Inflammatory macrophage treated with lipopolysaccharide for 4 hours (primary cell): ENCODE measurements around the gene PLEKHA6.

Experiments used
- DNase-seq: peaks from one replicate; pipeline ENCODE4 v3.0.0-alpha.2; 2020

Gene PLEKHA6

GRCh38 chr1:204282761-204283221 is 76.9 kb downstream of the PLEKHA6 start:
- peak; percentile 12 for DNase-seq

- no peak for DNase-seq
Observed at GRCh38 chr1:204280099-204280961, 79.4 kb downstream of the PLEKHA6 start.

- DNase-seq: peak; percentile 10
Observed at GRCh38 chr1:204278958-204279357, 80.8 kb downstream of the PLEKHA6 start.

DNA sequence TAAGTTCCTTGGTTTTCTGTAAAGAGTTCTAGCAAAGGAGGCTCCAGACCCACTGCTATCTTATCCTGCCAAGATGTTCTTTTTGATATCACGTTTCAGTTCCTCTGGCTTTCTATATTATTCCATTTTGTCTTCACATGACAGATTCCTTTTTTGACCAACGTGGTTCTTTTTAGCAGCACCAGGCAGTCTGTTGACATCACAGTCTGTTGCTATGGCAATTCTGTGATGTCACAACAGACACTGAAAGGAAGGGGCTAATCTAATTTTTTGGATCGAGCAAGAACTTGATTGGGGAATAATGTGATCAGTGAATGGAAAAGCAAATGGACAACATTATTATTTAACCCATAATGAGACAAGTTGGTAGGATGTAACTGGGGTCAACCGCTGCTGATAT is 81.5 kb downstream of the PLEKHA6 start:
- DNase-seq: no peak

GRCh38 chr1:204277563-204278219 is 82.0 kb downstream of the PLEKHA6 start:
- DNase-seq: no peak

GRCh38 chr1:204275695-204276370 is 83.9 kb downstream of the PLEKHA6 start:
- DNase-seq: no peak

DNA sequence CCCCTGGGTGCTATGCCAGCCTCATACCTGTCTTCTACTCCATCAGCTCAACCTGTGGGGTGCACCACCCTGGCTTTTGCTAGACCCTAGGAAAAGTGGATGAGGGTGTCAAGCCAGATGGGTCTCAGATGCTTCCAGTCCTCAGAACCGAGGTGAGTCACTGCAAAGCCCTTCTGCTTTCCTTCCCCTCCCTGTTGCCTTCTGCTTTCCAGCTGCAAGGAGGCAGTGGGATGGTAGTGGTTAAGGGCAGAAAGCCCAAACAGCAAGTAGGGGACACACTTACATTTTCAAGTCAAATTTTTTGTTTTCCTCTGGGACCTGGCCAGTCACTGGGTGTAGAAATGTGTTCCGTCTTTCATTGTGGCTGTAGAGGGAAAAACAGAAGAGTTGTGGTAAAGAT is 85.3 kb downstream of the PLEKHA6 start:
- no peak for DNase-seq

GRCh38 chr1:204272505-204272904 is 87.2 kb downstream of the PLEKHA6 start:
- DNase-seq: no peak

GRCh38 chr1:204271970-204272369 is 87.8 kb downstream of the PLEKHA6 start:
- no peak for DNase-seq

- no peak for DNase-seq
Observed at GRCh38 chr1:204268101-204268500, 91.6 kb downstream of the PLEKHA6 start.

DNA sequence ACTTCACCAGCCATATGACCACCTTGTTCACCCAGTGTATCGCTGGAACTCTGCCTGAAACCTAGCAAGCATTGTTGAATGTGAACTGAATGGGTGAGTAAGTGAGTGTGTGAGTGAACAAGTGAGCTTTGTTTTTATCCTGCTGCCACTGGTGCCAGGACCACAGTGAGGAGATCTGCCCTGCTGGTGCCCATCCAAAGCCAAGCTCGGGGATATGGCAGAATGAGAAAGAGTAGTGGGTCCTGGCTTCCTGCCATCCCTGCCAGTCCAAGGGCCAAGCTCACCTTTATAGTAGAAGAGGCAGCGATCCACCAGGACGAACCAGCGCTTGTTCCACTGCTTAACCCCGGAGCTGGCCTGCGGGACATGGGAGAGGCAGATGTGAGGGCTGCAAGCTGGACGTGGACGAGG is 92.5 kb downstream of the PLEKHA6 start:
- no peak for DNase-seq

- DNase-seq: no peak
Observed at GRCh38 chr1:204266504-204267034, 93.2 kb downstream of the PLEKHA6 start.

DNA sequence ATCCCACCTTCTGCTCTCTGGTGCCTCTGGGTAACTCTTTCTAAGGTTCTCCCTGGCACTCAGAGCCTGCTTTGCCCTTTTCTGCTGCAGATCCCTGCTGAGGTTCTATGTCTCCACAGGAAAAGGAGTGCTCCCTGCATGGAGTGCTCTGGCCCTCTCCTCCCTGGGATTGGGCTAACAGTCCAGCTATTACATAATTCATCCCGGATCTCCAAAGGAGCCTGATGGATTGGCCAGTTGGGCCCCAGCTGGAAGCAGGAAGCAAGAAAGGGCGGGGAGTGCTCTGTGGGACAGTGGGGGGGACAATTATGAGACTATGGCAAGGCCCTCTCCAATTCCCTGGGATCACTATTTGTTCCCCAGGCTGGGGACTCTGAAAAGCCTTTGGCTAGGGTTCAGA is 94.1 kb downstream of the PLEKHA6 start:
- no peak for DNase-seq

GRCh38 chr1:204264805-204265204 is 94.9 kb downstream of the PLEKHA6 start:
- no peak for DNase-seq

DNA sequence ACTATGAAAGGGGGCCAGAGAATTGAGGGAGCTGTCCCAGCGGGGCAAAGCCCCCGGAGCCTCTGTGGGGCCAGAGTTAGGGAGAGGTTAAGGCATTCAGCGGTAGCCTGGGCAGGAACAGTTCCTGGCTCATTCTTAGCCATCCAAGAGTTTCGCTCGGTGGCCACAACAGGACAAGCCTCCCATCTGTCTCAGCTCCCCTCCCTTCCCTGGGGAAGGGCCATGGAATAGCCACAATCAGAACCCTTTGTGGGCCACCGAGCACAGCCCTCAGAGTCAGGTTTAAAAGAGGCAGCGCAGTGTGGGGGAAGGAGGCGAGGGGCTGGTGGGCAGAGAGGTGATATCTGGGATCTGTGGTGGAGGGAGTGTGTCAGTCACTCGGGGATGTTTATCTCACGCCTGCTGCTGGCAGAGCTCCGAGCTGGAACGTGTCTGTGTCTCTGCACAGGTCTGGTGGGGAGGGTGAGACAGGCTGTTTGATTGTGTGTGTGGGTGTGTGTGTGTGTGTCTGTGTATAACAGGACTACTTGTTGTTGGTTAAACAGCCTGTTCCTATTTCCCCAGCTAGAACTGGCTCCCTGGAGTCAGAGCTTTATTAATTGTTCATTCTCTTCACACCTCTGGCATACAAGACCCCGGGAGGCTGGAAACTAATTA is 96.3 kb downstream of the PLEKHA6 start:
- DNase-seq: no peak

- no peak for DNase-seq
Observed at GRCh38 chr1:204262506-204263253, 97.0 kb downstream of the PLEKHA6 start.

GRCh38 chr1:204261746-204262505 is 97.8 kb downstream of the PLEKHA6 start:
- DNase-seq: no peak

DNA sequence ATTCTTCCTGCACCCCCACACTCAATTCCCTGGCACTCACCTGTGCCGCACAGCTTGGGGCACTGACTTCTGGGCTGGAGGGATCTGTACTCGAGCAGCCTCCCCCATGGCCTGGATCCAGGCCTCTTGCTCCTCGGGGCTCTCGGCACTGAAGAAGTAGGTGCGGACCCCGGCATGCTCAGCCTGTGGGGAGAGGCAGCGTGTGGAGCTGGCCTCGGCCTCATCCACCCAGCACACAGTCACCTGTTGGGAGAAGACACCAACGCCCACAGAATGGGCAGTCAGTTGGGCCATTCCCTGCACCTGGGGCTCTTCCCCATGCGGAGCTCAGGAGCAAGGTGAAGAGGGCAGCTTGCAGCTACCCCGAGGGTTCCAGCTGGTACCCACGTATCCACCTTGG is 98.5 kb downstream of the PLEKHA6 start:
- no peak for DNase-seq

GRCh38 chr1:204260601-204261197 is 99.0 kb downstream of the PLEKHA6 start:
- no peak for DNase-seq

DNA sequence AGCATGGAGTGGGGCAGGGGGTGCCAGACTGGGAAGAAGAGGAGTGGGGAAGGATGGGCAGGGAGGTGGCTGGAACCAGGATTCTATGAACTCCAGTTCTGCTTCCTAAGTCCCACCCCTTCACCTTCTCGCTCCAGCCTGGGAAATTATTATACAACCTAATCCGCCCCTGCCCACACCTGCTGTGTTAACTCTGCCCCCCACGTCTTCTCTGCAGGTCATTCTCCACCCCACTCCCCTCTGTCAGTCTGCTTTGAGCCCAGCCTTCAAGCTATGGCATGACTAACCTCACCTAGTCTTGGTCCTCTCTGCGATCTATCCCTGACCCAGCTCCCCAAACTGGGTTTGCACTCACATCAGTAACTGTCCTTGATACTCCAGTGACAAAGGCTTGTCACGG is 99.9 kb downstream of the PLEKHA6 start:
- DNase-seq: no peak

DNA sequence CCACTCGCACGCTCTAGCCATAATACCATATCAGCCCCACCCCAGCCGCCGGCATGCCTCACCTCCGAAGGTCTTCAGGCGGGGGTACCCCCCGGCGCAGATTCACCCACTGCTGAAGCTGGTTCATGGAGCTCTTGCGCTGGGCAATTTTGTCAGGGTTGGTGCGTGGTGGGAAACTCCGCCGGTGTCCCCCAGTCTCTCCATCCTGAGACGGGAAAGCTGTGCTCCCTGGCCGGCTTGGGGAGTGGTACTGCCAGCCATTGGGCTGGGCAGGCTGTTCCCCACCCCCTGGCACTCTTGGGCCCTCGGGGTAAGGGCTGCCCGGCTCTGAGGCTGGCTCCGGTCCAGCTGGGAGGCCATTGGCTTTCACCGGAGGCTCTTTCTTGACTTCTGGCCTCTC is 100.5 kb downstream of the PLEKHA6 start:
- no peak for DNase-seq
